Stomach (tissue), 9 donors: ENCODE measurements around the gene DCN. TPM values are rescaled to one million over a fixed set of nuclear protein-coding genes. Genes with fewer than 3 reads are reported as not detected.

Experiments used
- DNase-seq, 2 donors: peaks; one replicate each; pipeline versions ENCODE4 v3.0.0 to v3.0.0-alpha.2; 2013 to 2019
- H3K27ac ChIP-seq, 5 donors: fragments of 200-600 bp in 4 of 5; sonication (generic) in 4 of 5; one replicate each; pipeline ENCODE4 v1.5.1; 2013 to 2019; ENCODE audit warnings: mild to moderate bottlenecking in 1 of 5, moderate library complexity in 1 of 5
- H3K27me3 ChIP-seq, 3 donors: fragments of 200-600 bp; sonication (generic); one replicate each; pipeline ENCODE4 v1.5.1; 2017 to 2019; ENCODE audit warnings: mixed run types in 1 of 3
- H3K36me3 ChIP-seq, 4 donors: fragments of 200-600 bp; sonication (generic); 1 replicate in 3 of 4; 2 replicates in 1 of 4; pipeline ENCODE4 v1.5.1; 2016 to 2019
- H3K4me1 ChIP-seq, 4 donors: fragments of 200-600 bp; sonication (generic); one replicate each; pipeline ENCODE4 v1.5.1; 2016 to 2019
- H3K4me3 ChIP-seq, 4 donors: fragments of 200-600 bp; sonication (generic) in 3 of 4; one replicate each; pipeline ENCODE4 v1.5.1; 2016 to 2019; ENCODE audit warnings: mild to moderate bottlenecking in 1 of 4
- H3K9me3 ChIP-seq, 4 donors: fragments of 200-600 bp; sonication (generic); one replicate each; pipeline ENCODE4 v1.5.1; 2016 to 2019
- EP300 ChIP-seq: sonication (generic); formaldehyde crosslinking; IDR thresholded peaks from one replicate; pipeline ENCODE4 v1.6.1; 2017; ENCODE audit warnings: antibody characterized with exemption
- POLR2A ChIP-seq, 4 donors: fragments of 450-650 bp; IDR thresholded peaks; one replicate each; pipeline ENCODE4 v1.6.1; 2016; ENCODE audit warnings: antibody characterized with exemption in 4 of 4, control low read depth in 2 of 4, mild to moderate bottlenecking in 1 of 4, moderate library complexity in 1 of 4
- POLR2AphosphoS5 ChIP-seq, 3 donors: sonication (generic); formaldehyde crosslinking; IDR thresholded peaks; one replicate each; pipeline ENCODE4 v1.6.1; 2016; ENCODE audit warnings: antibody characterized with exemption in 3 of 3
- WGBS, 5 donors: extraction: QIAGEN DNeasy Blood & Tissue Kit in 3 of 5; methylation state at CpG; one replicate each; pipeline versions ENCODE4 v1.1.5 to v1.1.7; 2013 to 2018; 5-methylcytosine and 5-hydroxymethylcytosine counted together
- intact Hi-C: fragments of 100-400 bp; cut with DNase I; formaldehyde crosslinking; loops from one replicate; pipeline ENCODE4 v1.15.1; 2023; ENCODE audit warnings: low total_unique reads
- polyA plus RNA-seq, 3 donors: library from polyadenylated mRNA; stranded (reverse); fragments of 200-250 nt; gene quantifications; one replicate each; pipeline ENCODE4 v1.2.3, GENCODE V29; 2013
- total RNA-seq, 5 donors: library from RNA; depleted of rRNA; stranded (reverse); fragments of >200 nt; gene quantifications; one replicate each; pipeline versions ENCODE4 v1.1.0 to v1.2.3, GENCODE V29; 2014 to 2016
- TF ChIP-seq, protein P1 (sequence below), 7 experiments: fragments of 450-650 bp in 4 of 7; fragments of 200-600 bp in 3 of 7; sonication (generic) in 3 of 7; IDR thresholded peaks; one replicate each; pipeline ENCODE4 v1.5.1; 2016 to 2019; ENCODE audit warnings: antibody characterized with exemption in 7 of 7, control low read depth in 2 of 7, mild to moderate bottlenecking in 1 of 7
- donor health status: healthy with polysubstance abuse.
- donor health status: Bipolar disorder and iron deficiency.
- donor health status: healthy.

The DCN gene
- total and polyA plus RNA-seq, 8 donors, result 145 to 1,044 (median 342) TPM

DNA sequence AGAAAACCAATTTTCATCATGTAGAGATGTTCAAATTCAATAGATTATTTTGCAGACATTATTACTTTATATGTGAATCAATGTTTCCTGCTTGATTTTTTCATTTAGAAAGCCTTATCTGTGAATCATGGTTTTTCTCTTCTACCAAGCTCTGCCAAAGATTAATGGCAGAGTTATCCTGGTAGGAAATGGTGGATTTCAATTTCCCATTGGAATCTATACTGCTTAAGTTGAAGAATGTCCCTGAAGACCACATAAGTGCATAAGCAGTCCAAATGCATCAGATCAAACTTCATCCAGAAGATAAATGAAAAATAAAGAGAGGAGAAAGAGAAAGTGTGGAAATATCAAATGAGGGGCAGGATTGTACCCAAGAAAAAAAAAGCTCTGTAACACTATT, 76.3 kb downstream of the DCN start:
- no peak for DNase-seq
- no peak for TF ChIP-seq POLR2A (IDR thresholded peaks at IDR 0.05)
- TF ChIP-seq, protein P1, sequence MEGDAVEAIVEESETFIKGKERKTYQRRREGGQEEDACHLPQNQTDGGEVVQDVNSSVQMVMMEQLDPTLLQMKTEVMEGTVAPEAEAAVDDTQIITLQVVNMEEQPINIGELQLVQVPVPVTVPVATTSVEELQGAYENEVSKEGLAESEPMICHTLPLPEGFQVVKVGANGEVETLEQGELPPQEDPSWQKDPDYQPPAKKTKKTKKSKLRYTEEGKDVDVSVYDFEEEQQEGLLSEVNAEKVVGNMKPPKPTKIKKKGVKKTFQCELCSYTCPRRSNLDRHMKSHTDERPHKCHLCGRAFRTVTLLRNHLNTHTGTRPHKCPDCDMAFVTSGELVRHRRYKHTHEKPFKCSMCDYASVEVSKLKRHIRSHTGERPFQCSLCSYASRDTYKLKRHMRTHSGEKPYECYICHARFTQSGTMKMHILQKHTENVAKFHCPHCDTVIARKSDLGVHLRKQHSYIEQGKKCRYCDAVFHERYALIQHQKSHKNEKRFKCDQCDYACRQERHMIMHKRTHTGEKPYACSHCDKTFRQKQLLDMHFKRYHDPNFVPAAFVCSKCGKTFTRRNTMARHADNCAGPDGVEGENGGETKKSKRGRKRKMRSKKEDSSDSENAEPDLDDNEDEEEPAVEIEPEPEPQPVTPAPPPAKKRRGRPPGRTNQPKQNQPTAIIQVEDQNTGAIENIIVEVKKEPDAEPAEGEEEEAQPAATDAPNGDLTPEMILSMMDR (IDR thresholded peaks at IDR 0.05), result no peak
- no peak for TF ChIP-seq EP300
- TF ChIP-seq POLR2AphosphoS5 (IDR thresholded peaks at IDR 0.05), result no peak
- H3K4me1 ChIP-seq, result peaks cover 0 to 3% (median under 1%) of the 10 kb centered on the region in 4 donors
- H3K4me3 ChIP-seq, result no peak overlapping the region
- no peaks in the 10 kb centered on the region for H3K36me3 ChIP-seq
- H3K27me3 ChIP-seq, result no peaks in the 10 kb centered on the region
- peak overlapping the region in 1 of 5 donors; percentile 22 for H3K27ac ChIP-seq
- no peaks in the 10 kb centered on the region for H3K9me3 ChIP-seq
- intact Hi-C loops, result no loop called here

- Histone ChIP-seq H3K4me3 (no peak overlapping the region), H3K36me3 (no peaks in the 10 kb centered on the region), H3K27me3 (no peaks in the 10 kb centered on the region), H3K4me1 (no peaks in the 10 kb centered on the region), H3K9me3 (no peaks in the 10 kb centered on the region), H3K27ac (peak overlapping the region in 1 of 5 donors; percentile 22)
- DNase-seq, result peak in 1 of 2 donors; percentile 18
- TF ChIP-seq POLR2AphosphoS5 (IDR thresholded peaks at IDR 0.05) (no peak), EP300 (no peak), POLR2A (IDR thresholded peaks at IDR 0.05) (no peak)
- TF ChIP-seq, protein P1 (IDR thresholded peaks at IDR 0.05), result no peak
- intact Hi-C loops, result no loop called here
- WGBS, 5 donors, result 65 to 88% (median 78%) methylated on average over 5 of the region's 5 CpGs
Observed at GRCh38 chr12:91105807-91106206, 76.8 kb downstream of the DCN start.

- intact Hi-C loops, result no loop called here
- no peaks in the 10 kb centered on the region for H3K9me3 ChIP-seq
- H3K4me3 ChIP-seq, result no peak overlapping the region
- no peaks in the 10 kb centered on the region for H3K36me3 ChIP-seq
- 29 to 68% (median 45%) methylated on average over 1 of the region's 1 CpG for WGBS, 5 donors
- no peaks in the 10 kb centered on the region for H3K27me3 ChIP-seq
- TF ChIP-seq EP300, result no peak
- TF ChIP-seq, protein P1 (IDR thresholded peaks at IDR 0.05), result no peak
- TF ChIP-seq POLR2A (IDR thresholded peaks at IDR 0.05), result no peak
- no peak for TF ChIP-seq POLR2AphosphoS5 (IDR thresholded peaks at IDR 0.05)
- peak overlapping the region in 1 of 5 donors; percentile 22 for H3K27ac ChIP-seq
- no peak for DNase-seq
- no peaks in the 10 kb centered on the region for H3K4me1 ChIP-seq
Observed at GRCh38 chr12:91104812-91105466, 77.7 kb downstream of the DCN start.

- no peaks in the 10 kb centered on the region for H3K27me3 ChIP-seq
- TF ChIP-seq, protein P1 (IDR thresholded peaks at IDR 0.05), result no peak
- TF ChIP-seq EP300 (no peak), POLR2A (IDR thresholded peaks at IDR 0.05) (no peak), POLR2AphosphoS5 (IDR thresholded peaks at IDR 0.05) (no peak)
- DNase-seq, result no peak
- H3K36me3 ChIP-seq, result no peaks in the 10 kb centered on the region
- no peak overlapping the region for H3K27ac ChIP-seq
- WGBS, 5 donors, result 59 to 82% (median 64%) methylated on average over 1 of the region's 1 CpG
- peaks cover 0 to 6% (median 0%) of the 10 kb centered on the region in 4 donors for H3K4me1 ChIP-seq
- intact Hi-C loops, result no loop called here
- H3K4me3 ChIP-seq, result no peak overlapping the region
- H3K9me3 ChIP-seq, result no peaks in the 10 kb centered on the region
Observed at GRCh38 chr12:91103624-91104023, 79.0 kb downstream of the DCN start.
